Astrocyte (in vitro differentiated cells and primary cell): ENCODE data around the gene BCR. TPM values are rescaled to one million over a fixed set of nuclear protein-coding genes. Genes with fewer than 3 reads are reported as not detected.
A peak's percentile ranks its signal among the peaks of the same experiment; 100 is the strongest.

Source experiments
- DNase-seq: peaks from one replicate; pipeline ENCODE4 v3.0.0-alpha.2; 2010; ENCODE audit warnings: low read depth
- FAIRE-seq: peaks from 2 replicates; lab custom pipeline; 2011; peaks lifted over from hg19 to GRCh38; lab: Jason Lieb, UNC
- H2AFZ ChIP-seq: 2 replicates; pipeline ENCODE4 v1.6.0; 2012; ENCODE audit warnings: low read depth, low read length, inconsistent platforms
- H3K27ac ChIP-seq: 2 replicates; pipeline ENCODE4 v1.5.1; 2011; ENCODE audit warnings: low read depth, low read length, inconsistent platforms
- H3K27me3 ChIP-seq: 2 replicates; pipeline ENCODE4 v1.6.0; 2011; ENCODE audit warnings: low read length, inconsistent platforms; ENCODE audit not compliant: insufficient read depth
- H3K36me3 ChIP-seq: 2 replicates; pipeline ENCODE4 v1.5.1; 2011; ENCODE audit warnings: low read length, inconsistent platforms; ENCODE audit not compliant: insufficient read depth
- H3K4me1 ChIP-seq: 2 replicates; pipeline ENCODE4 v1.5.1; 2011; ENCODE audit warnings: low read length, inconsistent platforms; ENCODE audit not compliant: insufficient read depth
- H3K4me2 ChIP-seq: 2 replicates; pipeline ENCODE4 v1.6.0; 2012; ENCODE audit warnings: low read length, inconsistent platforms
- H3K4me3 ChIP-seq: 2 replicates; pipeline ENCODE4 v1.5.1; 2011; ENCODE audit warnings: low read depth, mild to moderate bottlenecking, low read length, inconsistent platforms; ENCODE audit not compliant: insufficient read depth
- H3K79me2 ChIP-seq: 2 replicates; pipeline ENCODE4 v1.6.0; 2012; ENCODE audit warnings: mild to moderate bottlenecking, low read length, inconsistent platforms; ENCODE audit not compliant: insufficient read depth
- H3K9ac ChIP-seq: 2 replicates; pipeline ENCODE4 v1.6.0; 2012; ENCODE audit warnings: mild to moderate bottlenecking, low read length, inconsistent platforms
- H3K9me3 ChIP-seq: 2 replicates; pipeline ENCODE4 v1.5.1; 2012; ENCODE audit warnings: low read depth, mild to moderate bottlenecking, low read length, inconsistent platforms; ENCODE audit not compliant: insufficient read depth
- H4K20me1 ChIP-seq: 2 replicates; pipeline ENCODE4 v1.6.0; 2012; ENCODE audit warnings: low read length, inconsistent platforms; ENCODE audit not compliant: insufficient read depth
- H3K27ac Mint-ChIP-seq: one replicate; pipeline ENCODE4 v1.8.0; 2021; ENCODE audit warnings: mild to moderate bottlenecking, mixed read lengths; ENCODE audit not compliant: unreplicated experiment
- H3K27me3 Mint-ChIP-seq: one replicate; pipeline ENCODE4 v1.8.0; 2021; ENCODE audit warnings: low read depth, mixed read lengths; ENCODE audit not compliant: unreplicated experiment
- H3K36me3 Mint-ChIP-seq: one replicate; pipeline ENCODE4 v1.8.0; 2021; ENCODE audit warnings: low read depth, mixed read lengths; ENCODE audit not compliant: unreplicated experiment
- H3K4me1 Mint-ChIP-seq: one replicate; pipeline ENCODE4 v1.8.0; 2021; ENCODE audit warnings: low read depth, mixed read lengths; ENCODE audit not compliant: unreplicated experiment
- H3K4me3 Mint-ChIP-seq: one replicate; pipeline ENCODE4 v1.8.0; 2021; ENCODE audit warnings: mild to moderate bottlenecking, moderate library complexity, mixed read lengths; ENCODE audit not compliant: unreplicated experiment
- H3K9me3 Mint-ChIP-seq: one replicate; pipeline ENCODE4 v1.8.0; 2021; ENCODE audit warnings: mild to moderate bottlenecking, mixed read lengths; ENCODE audit not compliant: unreplicated experiment
- EZH2 ChIP-seq: IDR thresholded peaks from 2 replicates; pipeline ENCODE4 v1.6.1; 2012; ENCODE audit warnings: mild to moderate bottlenecking, low read length, inconsistent platforms; ENCODE audit not compliant: insufficient read depth
- total RNA-seq: library from RNA; stranded (reverse); gene quantifications from 2 replicates; pipeline ENCODE4 v1.2.1, GENCODE V29; 2021
- TF ChIP-seq, protein P1 (sequence below): IDR thresholded peaks from 2 replicates; pipeline ENCODE4 v1.5.1; 2011; ENCODE audit warnings: low read depth, mild to moderate bottlenecking, inconsistent platforms, low read length, moderate library complexity; ENCODE audit not compliant: insufficient read depth

BCR gene
- total RNA-seq, 1 donor from 2014 or later, result 48.9 TPM

- FAIRE-seq (no peak), DNase-seq (no peak)
- H3K4me1 Mint-ChIP-seq, result peaks cover 43% of the 10 kb centered on the region
- H3K9me3 Mint-ChIP-seq, result no peaks in the 10 kb centered on the region
- Histone ChIP-seq H4K20me1 (peaks cover 96% of the 10 kb centered on the region), H3K27ac (no peak overlapping the region), H3K4me1 (peaks cover 36% of the 10 kb centered on the region), H3K79me2 (peaks cover 59% of the 10 kb centered on the region), H3K36me3 (no peaks in the 10 kb centered on the region), H3K4me2 (no peak overlapping the region), H3K4me3 (no peak overlapping the region), H3K27me3 (no peaks in the 10 kb centered on the region), H3K9me3 (no peaks in the 10 kb centered on the region), H3K9ac (no peak overlapping the region), H2AFZ (no peak overlapping the region)
- TF ChIP-seq, protein P1, sequence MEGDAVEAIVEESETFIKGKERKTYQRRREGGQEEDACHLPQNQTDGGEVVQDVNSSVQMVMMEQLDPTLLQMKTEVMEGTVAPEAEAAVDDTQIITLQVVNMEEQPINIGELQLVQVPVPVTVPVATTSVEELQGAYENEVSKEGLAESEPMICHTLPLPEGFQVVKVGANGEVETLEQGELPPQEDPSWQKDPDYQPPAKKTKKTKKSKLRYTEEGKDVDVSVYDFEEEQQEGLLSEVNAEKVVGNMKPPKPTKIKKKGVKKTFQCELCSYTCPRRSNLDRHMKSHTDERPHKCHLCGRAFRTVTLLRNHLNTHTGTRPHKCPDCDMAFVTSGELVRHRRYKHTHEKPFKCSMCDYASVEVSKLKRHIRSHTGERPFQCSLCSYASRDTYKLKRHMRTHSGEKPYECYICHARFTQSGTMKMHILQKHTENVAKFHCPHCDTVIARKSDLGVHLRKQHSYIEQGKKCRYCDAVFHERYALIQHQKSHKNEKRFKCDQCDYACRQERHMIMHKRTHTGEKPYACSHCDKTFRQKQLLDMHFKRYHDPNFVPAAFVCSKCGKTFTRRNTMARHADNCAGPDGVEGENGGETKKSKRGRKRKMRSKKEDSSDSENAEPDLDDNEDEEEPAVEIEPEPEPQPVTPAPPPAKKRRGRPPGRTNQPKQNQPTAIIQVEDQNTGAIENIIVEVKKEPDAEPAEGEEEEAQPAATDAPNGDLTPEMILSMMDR, result no peak
- no peak for TF ChIP-seq EZH2
- H3K27ac Mint-ChIP-seq, result no peak overlapping the region
- no peaks in the 10 kb centered on the region for H3K27me3 Mint-ChIP-seq
- no peak overlapping the region for H3K4me3 Mint-ChIP-seq
- H3K36me3 Mint-ChIP-seq, result peaks cover 5% of the 10 kb centered on the region
These were observed 66.9 kb downstream of the BCR start for GRCh38 chr22:23246982-23247766.

- Histone ChIP-seq H3K9ac (no peak overlapping the region), H3K27ac (no peak overlapping the region), H3K9me3 (no peaks in the 10 kb centered on the region), H3K4me1 (peaks cover 23% of the 10 kb centered on the region), H3K27me3 (no peaks in the 10 kb centered on the region), H2AFZ (no peak overlapping the region), H4K20me1 (peaks cover 94% of the 10 kb centered on the region), H3K4me3 (no peak overlapping the region), H3K4me2 (no peak overlapping the region), H3K79me2 (peaks cover 62% of the 10 kb centered on the region), H3K36me3 (no peaks in the 10 kb centered on the region)
- no peak overlapping the region for H3K4me3 Mint-ChIP-seq
- no peaks in the 10 kb centered on the region for H3K9me3 Mint-ChIP-seq
- TF ChIP-seq, protein P1, result no peak
- TF ChIP-seq EZH2, result no peak
- FAIRE-seq (no peak), DNase-seq (peak; percentile 44)
- H3K4me1 Mint-ChIP-seq, result peaks cover 31% of the 10 kb centered on the region
- no peaks in the 10 kb centered on the region for H3K27me3 Mint-ChIP-seq
- H3K36me3 Mint-ChIP-seq, result peaks cover 5% of the 10 kb centered on the region
- H3K27ac Mint-ChIP-seq, result no peak overlapping the region
These were observed 68.3 kb downstream of the BCR start for GRCh38 chr22:23248583-23248982.
